Activated T-cell treated with anti-CD3 and anti-CD28 coated beads, Interleukin-2, amount 50 U/mL, for 1 hour (primary cell): ENCODE measurements around the gene TBX1.

Experiments used
- DNase-seq: peaks from one replicate; pipeline ENCODE4 v3.0.0-alpha.2; 2020

TBX1 gene

GRCh38 chr22:19816372-19817119 lies 56.0 kb downstream of the TBX1 start:
- DNase-seq = no peak
